ENCODE data around the gene WRAP73. TPM values are rescaled to one million over a fixed set of nuclear protein-coding genes. Genes with fewer than 3 reads are reported as not detected.

The WRAP73 gene
- polyA plus RNA-seq, 2 of the 4 experiments (the other 2 are of a cell fraction) = 15.4 to 16.1 TPM

- ChIA-PET POLR2A (no interaction called here), CTCF (interaction anchor here (1.0 to 2.1 kb wide), 4 partner anchors 9 to 43 kb away, joined by 3 to 4 read pairs (median 3); no protein-coding TSS in a partner anchor)
- Histone ChIP-seq H3K4me2 (no peak overlapping the region), H3K9me3 (no peaks in the 10 kb centered on the region), H3K4me3 (no peak overlapping the region), H3K27ac (no peak overlapping the region), H3K4me1 (no peaks in the 10 kb centered on the region)
- ATAC-seq = no peak
- 73% methylated on average over 3 of the region's 19 CpGs for WGBS (ENCODE audit: missing lambda C conversion rate)
- FAIRE-seq = no peak
- TF ChIP-seq HEYL (CRISPR knock-in tag; IDR thresholded peaks at IDR 0.05) (no peak), ZFP36 (IDR thresholded peaks at IDR 0.05; ENCODE audit: borderline replicate concordance, partially characterized antibody) (no peak), RFX5 (IDR thresholded peaks at IDR 0.05) (no peak)
- no peak for DNase-seq (ENCODE audit: low read depth in 1 of 2, low spot score in 1 of 2)
These were observed 31.5 kb upstream of the WRAP73 start for GRCh38 chr1:3681231-3681897.

DNA sequence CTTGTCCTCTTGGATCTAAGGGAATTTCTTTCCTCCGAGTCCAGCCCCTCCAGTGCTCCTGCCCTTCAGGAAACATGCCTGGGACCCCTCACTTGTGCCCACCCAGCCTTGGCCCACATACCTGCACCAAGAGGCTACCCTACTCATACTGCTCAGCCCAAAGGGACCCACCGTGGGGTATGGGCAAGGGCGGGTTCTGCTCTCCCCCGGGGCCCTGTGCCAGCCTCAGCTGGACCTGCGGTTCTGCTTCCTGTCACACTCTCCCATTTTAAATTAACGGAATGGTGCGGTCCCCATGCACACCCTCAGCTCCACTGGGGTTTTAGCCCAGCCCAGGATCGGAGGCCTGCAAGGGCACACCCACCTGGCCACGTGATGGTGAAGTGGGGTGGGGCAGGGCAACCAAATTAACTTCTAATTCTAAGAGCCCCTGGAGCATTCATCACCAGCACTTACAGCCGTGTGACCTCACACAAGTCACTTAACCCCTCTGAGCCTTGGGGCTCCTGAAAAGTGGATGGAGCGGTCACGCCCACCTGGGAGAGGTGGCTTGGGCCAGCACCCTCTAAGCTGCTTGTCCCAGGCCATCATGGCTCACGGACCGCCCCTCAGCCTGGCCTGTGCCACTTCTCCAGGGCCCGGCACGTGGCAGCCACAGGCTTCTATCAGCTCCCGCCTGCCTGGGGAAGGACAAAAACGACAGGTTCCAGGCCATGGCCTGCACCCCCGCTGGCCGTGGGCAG, 30.8 kb upstream of the WRAP73 start:
- Histone ChIP-seq H3K4me1 (no peaks in the 10 kb centered on the region), H3K27ac (no peak overlapping the region), H3K4me3 (no peak overlapping the region), H3K4me2 (no peak overlapping the region), H3K9me3 (no peaks in the 10 kb centered on the region)
- FAIRE-seq (no peak), ATAC-seq (no peak), DNase-seq (ENCODE audit: low read depth in 1 of 2, low spot score in 1 of 2) (no peak)
- WGBS (ENCODE audit: missing lambda C conversion rate) = 81% methylated on average over 10 of the region's 20 CpGs
- ChIA-PET POLR2A (no interaction called here), CTCF (interaction anchor here (1.0 to 2.1 kb wide), 4 partner anchors 10 to 44 kb away, joined by 3 to 4 read pairs (median 3); no protein-coding TSS in a partner anchor)
- TF ChIP-seq ESRRA (IDR thresholded peaks at IDR 0.05; ENCODE audit: borderline replicate concordance, low read length) (no peak), ZFP36 (IDR thresholded peaks at IDR 0.05; ENCODE audit: borderline replicate concordance, partially characterized antibody) (no peak), CHD4 (IDR thresholded peaks at IDR 0.05; ENCODE audit: borderline replicate concordance) (no peak), MAZ (IDR thresholded peaks at IDR 0.05; ENCODE audit: borderline replicate concordance, low read depth, low read length) (no peak), MAFK (IDR thresholded peaks at IDR 0.05; ENCODE audit: partially characterized antibody) (no peak), NR3C1 (IDR thresholded peaks at IDR 0.05) (no peak), NPAS2 (CRISPR knock-in tag; IDR thresholded peaks at IDR 0.05; ENCODE audit: borderline replicate concordance) (no peak), JUN (IDR thresholded peaks at IDR 0.05) (no peak), ATOH8 (CRISPR knock-in tag; IDR thresholded peaks at IDR 0.05; ENCODE audit: low read depth) (no peak), SMC3 (IDR thresholded peaks at IDR 0.05) (no peak), EHMT2 (IDR thresholded peaks at IDR 0.05; ENCODE audit: low read depth) (no peak), NFE2L2 (conservative IDR thresholded peaks at IDR 0.05; ENCODE audit: low read length) (no peak), HOXB5 (CRISPR knock-in tag; IDR thresholded peaks at IDR 0.05) (no peak), HEYL (CRISPR knock-in tag; IDR thresholded peaks at IDR 0.05) (no peak), EHF (CRISPR knock-in tag; IDR thresholded peaks at IDR 0.05) (no peak), RFX5 (IDR thresholded peaks at IDR 0.05) (no peak), GATA3 (IDR thresholded peaks at IDR 0.05; ENCODE audit: borderline replicate concordance) (no peak), FOSL2 (IDR thresholded peaks at IDR 0.05) (no peak), FOSL2 (CRISPR knock-in tag; IDR thresholded peaks at IDR 0.05) (no peak)
- TF ChIP-seq, protein P1, sequence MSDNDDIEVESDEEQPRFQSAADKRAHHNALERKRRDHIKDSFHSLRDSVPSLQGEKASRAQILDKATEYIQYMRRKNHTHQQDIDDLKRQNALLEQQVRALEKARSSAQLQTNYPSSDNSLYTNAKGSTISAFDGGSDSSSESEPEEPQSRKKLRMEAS (IDR thresholded peaks at IDR 0.05) = no peak
- TF ChIP-seq, protein P2, sequence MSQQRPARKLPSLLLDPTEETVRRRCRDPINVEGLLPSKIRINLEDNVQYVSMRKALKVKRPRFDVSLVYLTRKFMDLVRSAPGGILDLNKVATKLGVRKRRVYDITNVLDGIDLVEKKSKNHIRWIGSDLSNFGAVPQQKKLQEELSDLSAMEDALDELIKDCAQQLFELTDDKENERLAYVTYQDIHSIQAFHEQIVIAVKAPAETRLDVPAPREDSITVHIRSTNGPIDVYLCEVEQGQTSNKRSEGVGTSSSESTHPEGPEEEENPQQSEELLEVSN (IDR thresholded peaks at IDR 0.05; ENCODE audit: borderline replicate concordance, low read depth) = no peak
